D341Med (cell line): ENCODE data around the gene IFNGR1.

ENCODE experiments used
- DNase-seq: peaks from one replicate; pipeline ENCODE4 v3.0.0; 2012; ENCODE audit warnings: low spot score

Gene IFNGR1

DNA sequence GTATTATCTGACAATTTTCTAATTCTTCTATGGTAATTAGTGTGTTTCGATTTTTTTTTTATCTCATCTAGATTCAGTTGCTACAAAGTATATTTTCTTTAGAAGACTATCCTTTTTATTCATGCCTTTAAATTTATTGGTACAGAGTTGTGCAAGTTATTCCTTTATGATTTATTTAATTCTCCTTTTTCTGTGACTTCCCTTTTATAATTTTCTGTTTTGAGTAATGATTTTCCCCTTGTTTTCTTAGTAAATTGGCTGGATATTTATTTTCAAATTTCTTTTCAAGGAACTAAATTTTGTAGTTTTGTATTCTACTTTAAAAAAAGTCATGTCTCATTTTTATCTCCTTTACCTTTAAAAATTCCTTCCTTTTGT is 43.3 kb downstream of the IFNGR1 start:
- DNase-seq, result no peak

DNA sequence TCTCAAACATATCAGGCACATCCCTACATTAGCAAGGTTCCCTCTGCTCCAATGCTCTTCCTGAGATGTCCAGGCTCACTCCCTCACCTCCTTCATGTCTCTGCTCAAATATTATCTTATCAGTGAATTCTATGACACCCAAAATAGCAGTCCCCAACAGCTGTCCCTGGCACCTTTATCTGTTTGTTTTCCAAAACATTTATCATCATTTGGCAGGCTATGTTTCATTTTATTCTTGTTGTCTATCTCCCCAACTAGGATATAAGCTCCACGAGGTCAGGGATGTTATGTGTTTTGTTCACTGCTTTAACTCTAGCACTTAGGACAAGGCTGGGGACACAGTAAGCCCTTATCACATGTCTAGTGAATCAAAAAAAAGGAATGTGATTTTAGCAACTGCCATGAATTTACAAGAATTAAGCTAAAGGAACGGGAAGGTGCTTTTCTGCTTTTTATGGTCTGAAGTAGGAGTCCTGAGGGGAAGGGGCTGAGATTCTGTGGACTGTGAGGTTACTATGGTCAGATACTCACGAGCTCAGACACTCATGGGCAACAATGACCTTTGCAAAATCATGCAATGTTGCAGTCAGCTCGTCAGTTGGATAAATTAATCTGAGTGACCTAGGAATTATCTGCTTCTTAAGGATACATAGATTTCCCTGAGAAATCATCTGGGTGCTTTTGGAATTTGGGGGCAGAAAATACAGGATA is 43.9 kb downstream of the IFNGR1 start:
- no peak for DNase-seq

DNA sequence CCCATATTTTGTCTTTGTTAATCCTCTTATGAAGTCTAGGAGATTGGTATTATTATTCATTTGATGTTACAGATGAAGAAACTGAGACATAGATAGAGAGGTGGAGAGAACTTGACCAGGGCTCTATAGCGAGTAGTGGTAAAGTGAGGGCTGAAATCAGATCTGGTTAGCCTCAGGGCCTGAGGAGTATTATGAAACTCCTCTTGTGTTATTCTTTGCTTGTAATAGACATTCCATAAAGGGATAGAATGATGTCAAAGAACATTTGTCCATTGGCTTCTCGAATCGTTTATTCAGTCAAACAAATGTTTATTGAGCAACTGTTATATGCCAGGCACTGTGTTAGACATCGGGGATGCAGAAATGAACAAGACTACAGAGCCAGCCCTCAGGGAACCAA is 45.7 kb downstream of the IFNGR1 start, which contains the start of gene IL22RA2:
TSS of gene IL22RA2 (minus strand) at position 144 of the 400 bp plus-strand sequence. CDS start 11,895 bp downstream, outside the sequence.
- DNase-seq, result no peak

DNA sequence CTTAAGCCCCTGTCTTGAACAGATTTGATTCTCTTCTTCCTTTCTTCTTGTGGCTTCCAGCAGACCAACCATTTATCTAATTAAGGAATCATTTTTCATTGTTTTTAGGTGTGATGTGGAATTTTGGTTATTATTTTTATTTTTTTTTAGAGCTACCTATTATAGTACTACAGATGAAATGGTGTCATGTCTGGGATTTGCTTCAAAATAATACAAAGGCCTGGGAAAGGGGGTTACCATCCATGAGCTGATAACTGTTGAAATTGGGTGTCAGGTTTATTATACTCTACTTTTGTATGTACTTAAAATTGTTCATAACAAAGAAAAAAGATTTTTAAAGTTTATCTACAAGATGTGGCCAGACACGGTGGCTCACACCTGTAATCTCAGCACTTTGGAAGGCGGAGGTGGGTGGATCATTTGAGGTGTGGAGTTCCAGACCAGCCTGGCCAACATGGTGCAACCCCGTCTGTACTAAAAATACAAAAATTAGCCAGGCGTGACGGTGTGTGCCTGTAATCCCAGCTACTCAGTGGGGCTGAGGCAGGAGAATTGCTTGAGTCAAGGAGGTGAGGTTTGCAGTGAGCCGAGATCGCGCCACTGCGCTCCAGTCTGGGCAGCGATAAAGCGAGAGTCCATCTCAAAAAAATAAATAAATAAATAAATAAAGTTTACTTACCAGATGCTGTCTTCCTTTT is 46.3 kb downstream of the IFNGR1 start:
- no peak for DNase-seq

DNA sequence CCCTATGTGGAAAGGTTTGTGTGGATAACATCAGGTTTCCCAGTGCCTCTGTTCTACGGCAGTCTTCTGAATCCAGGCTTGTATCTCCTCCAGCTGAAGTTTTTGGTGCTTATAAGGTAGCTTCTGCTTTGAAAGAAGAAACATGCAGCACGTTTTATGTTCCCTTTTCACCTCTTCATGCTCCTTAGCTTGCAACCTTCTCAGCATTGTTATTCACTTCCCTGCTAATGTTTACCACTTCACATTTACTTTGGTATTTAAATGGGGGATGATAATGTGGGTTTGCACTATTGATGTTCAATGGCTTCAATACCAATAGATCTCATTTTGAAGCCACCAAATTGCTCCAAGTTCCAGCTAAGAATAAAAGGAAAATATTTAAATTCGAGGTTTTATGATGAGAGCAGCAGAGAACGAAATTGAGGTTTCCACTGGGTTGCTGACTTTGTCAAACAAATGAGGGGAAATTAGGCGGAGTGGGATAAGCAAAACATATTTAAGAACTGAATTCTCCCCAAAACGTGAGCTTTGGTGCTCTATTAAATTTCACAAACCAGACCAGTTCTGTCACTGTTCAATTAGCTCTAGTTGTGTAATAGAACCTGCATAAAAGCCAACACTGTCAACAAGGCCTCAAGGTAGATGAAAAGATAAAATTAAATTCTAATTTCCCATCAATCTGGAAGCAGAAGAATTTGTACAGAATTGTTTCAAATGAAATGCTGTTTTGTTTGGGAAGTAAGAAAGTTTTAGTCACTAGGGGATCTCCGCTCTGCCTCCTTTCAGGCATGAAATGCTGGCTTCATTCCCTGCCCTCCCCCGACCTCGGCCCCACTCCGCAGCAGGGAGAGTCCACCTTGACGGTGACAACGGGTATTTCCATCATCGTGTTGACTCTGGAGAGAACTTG is 47.1 kb downstream of the IFNGR1 start:
- no peak for DNase-seq

DNA sequence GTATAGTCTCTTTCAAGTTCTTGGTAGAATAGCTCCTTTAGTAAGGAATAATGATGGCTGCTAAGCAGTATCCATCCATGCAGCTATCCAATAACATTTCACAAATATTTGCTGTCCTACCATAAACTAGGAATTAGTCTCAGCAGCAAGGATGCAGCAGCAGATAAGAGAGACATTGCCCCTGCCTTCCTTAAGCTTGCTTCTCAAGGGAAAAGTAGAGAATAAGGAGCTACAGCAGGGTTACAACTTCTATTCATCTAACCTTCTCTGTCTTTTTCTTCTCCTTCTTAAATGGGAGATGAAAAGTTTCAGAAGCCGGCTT is 48.2 kb downstream of the IFNGR1 start:
- DNase-seq, result no peak

DNA sequence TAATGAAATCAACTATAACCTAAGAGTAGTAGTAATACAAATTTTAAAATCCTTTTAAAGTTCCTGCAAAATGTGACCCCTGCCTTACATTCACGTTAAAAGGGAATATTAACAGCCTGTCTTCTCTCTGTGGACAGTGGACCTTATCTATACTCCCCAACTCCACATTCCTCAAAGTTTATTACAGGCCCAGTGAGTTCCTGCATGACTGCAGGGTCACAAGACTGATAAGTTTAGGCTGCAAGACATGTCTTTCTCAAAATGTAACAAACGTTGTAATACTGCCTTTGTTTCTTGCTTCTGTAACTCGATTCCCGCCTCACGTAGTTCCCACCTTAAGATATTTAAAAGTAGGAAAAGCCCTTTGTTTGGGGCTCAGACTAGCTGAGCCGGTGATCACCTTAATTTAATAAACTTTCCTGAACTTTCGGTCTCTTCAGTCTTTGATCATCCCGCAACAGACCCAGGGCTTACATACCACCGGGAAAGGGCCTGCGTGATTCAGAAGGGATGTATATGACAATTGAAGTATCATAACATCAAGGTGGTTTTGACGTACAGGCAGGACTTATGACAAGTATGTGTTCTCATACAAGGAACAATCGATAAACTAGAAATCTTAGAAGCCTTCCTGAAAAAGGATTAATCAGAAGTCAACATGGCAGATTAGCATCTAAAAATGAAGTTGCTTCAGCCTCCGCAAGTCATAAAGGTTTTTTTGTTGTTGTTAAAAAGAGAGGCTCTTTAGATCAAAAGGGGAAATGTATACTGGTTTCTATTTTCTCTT is 48.7 kb downstream of the IFNGR1 start:
- no peak for DNase-seq

DNA sequence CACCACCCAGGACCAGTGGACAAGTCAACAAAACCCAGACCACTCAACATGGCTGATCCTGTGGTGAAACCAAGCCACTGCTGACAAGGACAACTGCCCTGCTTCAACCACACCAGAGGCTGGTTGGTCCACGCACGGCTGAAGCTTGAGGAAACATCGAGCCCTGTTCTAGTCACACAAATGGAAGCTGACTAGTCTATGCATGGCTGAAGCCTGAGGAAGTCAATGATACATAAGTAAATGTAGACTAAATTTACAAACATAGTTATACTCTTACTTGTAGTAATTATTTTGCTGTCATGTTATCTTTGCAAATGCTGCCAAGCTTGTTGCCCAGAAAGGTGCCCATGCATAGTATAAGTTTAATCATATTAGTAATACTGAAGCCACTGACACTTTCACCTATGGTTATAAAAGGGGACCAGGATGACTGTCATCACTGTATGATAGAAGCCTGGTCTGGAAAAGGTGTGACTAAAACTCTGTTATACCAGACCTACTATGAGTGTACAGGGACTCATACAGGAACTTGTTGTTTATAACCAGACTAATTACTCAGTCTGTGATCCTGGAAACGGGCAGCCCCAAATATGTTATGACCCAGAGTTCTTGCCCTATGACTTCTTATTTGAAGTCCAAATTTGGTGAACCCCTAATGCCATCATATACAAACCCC is 51.3 kb downstream of the IFNGR1 start:
- DNase-seq, result no peak

DNA sequence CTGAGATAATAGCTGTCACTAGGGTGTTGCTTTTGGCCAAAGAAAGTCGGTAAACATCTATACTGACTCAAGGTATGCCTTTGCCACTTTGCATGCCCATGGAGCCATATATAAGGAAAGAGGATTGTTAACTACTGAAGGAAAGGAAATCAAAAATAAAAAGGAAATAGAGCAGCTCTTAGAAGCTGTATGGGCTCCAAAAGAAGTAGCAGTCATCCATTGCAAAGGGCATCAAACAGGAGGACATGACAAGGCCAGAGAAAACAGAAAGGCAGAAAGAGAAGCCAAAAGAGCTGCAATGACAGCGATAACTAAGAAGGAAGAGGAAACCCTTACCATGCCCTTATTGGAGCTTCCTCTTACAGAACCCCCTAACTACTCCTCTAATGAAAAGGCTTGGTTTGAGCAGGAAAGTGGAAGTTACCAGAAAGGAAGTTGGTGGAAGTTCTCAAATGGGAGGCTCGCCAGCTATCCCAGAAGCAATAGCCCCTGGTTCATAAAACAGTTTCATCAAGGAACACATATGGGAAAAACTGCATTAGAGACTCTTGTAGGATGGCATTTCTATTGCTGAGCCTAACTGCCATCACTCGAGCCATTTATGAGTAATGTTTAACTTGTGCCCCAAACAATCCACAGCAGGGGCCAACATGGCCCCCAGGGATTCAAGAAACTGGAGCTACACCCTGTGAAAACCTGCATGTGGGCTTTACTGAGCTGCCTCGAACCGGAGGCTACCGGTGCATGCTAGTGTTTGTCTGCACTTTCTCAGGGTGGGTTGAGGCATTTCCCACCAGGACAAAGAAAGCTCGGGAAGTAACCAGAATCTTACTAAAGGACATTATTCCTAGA is 52.7 kb downstream of the IFNGR1 start:
- DNase-seq, result no peak

DNA sequence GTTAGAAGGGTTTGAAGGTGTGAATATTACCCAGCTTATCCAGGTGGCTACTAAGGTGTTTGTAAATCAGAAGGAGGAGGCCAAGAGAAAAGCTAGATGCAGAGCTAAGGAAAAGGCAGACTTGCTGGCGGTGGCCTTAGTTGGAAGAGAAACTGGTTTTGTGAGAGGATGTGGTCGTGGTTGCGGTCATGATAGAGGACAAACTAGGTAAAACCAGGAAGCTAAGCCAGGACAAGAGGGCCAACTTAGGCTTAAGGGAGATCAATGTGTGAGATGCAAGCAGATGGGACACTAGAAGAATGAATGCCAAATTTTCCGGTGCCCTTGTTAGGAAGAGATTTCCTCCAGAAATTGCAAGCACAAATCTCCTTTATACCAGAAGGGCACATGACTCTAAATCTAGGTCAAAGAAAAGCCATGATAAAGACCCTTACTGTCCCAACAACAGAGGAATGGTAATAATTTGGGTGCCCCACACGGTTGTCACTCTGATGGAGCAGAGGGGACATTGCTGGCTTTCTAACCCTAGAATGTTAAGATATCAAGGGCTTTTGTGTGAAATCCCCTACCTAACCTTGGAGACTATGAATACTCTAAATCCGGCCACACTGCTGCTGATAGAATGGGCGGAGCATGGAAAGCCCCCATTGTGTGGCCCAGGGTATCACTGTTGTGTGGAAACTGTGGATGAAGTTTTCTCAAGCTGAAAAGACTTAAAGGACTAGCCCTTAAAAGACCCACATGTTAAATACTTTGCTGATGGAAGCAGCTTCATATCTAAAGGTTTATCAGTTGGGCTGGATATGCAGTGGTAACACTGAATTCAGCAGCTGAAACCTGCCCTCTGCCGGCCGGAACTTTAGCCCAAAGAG is 53.6 kb downstream of the IFNGR1 start:
- no peak for DNase-seq

DNA sequence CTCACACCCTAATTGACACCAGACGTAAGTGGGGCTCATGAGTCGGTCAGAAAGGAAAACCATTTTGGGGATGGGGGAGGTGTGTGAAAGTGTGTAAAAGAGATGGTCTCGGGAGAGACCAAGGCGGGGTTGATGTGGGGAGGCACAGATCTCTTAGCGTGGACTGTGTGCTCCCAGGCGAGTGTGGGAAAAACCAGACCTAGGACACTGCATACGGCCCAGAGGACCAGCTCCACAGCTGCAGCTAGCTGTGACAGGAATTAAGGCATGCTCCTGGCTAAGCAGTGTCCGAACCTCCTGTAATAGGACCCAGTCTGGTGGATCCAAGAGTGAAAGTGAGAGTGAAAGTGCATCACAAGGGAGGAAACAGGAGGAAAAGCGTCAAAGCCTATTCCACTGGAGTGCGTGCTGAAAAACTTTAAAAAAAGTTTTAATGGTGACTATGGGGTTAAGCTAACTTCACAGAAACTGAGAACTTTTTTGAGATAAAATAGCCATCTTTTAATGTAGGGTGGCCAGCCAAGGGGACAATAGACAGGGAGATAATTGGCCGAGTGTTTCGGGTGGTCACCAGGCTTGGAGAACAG is 55.4 kb downstream of the IFNGR1 start:
- no peak for DNase-seq

DNA sequence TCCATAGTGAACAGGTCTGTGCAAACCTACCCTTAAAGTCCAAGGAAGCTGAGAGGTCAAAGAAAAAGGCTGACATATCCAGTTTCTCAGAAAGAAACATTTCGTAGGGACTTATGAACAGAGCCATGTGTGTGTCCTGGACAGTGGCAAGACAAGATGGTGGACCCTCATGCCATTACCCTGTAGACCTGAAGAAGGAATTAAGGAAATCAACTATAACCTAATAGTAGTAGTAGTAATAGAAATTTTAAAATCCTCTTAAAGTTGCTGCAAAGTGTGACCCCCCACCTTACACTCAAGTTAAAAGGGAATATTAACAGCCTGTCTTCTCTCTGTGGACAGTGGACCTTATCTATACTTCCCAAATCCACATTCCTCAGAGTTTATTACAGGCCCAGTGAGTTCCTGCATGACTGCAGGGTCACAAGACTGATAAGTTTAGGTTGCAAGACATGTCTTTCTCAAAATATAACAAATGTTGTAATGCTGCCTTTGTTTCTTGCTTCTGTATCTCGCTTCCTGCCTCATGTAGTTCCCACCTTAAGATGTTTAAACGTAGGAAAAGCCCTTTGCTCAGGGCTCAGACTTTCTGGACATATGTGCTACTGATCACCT is 56.4 kb downstream of the IFNGR1 start:
- DNase-seq, result no peak

DNA sequence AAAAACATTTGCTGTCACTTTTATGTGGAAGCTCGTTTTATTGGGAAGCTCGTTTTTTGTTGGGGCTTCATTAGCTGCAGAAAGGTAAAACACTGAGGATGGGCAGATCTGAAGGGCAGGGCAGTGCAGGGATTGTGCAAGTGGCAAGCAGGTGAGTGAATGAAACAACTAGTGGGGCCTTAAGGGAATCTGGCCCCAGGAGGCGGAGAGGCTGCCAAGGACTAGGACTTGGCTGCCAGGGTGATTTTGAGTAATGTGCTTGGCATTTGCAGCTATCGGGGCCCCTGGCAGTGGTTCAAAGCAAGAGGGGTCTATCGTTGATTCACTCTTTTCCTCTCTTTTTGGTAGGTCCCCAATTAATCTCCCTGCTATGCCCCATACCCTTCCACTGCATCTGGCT is 57.2 kb downstream of the IFNGR1 start:
- DNase-seq, result no peak

DNA sequence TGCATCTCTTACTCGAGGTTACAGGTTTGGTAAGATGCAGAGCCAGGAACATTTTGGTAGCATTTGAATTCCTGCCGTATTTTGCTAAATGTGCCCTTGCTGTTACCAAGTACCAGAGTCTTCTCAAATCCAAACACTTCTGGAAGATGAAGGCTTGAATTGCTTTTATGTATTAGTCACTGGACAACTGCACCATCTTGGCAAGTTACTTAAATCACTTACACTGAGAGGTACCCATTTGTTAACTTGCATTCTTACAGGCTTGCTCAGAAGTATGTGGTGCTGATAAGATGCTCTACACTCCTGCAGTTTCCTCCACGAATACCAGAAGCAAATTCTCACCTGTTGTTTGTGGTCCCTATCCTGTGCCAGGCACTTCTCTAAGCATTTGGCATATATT is 58.4 kb downstream of the IFNGR1 start:
- no peak for DNase-seq

DNA sequence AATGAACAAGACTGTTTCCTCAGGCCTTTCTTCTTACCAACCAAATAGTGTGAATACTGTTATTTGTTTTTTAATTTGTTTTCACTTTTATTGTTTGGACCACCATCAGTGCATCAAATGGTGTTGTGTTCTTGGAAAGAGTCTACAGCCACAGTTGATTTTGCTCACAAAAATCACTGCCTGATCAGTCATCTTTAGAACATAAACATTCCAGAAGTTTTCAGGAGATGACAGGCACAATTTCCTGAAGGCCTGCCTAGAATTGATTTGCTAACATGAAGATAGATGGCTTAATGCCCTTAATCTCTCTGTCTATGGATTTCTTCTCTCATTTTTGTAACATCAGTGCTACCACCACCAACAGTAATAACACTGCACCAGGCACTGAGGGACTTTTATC is 59.3 kb downstream of the IFNGR1 start:
- no peak for DNase-seq

DNA sequence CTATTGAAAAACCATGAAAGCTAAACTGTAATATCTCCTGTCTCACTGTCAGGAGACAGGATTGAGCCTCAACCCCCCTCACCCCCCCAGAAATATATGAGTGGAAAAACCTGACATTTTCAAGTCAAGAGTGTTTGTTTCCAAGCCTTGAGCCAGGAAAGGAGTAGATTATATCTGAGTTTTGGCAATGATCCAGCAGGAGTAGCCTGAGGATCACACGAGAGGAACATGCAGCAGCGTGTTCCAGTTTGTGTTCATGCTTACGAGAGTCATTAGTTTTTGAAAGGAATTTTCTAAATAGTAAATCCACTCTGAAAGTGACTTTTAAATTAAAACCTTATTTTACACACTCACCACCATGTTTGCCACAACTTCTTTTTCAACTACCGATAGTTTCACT is 61.6 kb downstream of the IFNGR1 start:
- no peak for DNase-seq

DNA sequence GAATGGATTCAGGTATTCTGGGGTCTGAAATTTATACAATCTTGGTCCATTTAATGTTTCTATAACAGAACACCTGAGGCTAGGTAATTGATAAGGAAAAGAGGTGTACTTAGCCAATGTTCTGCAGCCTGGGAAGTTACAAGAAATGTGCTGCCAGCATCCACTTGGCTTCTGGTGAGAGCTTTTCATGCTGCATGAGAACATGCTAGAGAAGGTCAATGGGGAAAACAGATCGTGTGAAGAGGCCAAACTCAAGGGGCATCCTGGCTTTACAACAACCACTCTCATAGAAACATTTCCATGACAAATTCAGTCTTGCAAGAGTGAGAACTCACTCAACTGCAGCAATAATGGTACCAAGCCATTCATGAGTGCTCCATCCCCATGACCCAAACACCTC is 62.5 kb downstream of the IFNGR1 start:
- no peak for DNase-seq

DNA sequence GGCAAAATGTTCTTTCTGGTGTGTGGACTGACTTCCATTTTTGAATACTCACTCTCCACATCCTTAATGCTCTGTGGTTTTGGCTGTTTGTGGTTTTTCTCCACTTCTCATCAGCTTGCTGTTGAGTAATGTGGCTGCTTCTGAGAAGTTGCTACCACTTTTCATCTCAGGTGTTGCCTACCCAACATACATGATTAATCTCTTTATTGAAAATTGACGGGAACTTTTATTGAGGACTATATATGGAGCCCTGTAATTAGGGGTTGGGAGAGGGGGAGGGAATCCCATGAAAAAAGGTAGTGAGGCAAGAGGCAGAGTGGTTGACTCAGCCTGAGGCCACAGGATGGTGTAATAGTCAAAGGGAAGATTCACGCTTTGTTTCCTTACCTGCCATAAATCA is 63.4 kb downstream of the IFNGR1 start:
- no peak for DNase-seq

DNA sequence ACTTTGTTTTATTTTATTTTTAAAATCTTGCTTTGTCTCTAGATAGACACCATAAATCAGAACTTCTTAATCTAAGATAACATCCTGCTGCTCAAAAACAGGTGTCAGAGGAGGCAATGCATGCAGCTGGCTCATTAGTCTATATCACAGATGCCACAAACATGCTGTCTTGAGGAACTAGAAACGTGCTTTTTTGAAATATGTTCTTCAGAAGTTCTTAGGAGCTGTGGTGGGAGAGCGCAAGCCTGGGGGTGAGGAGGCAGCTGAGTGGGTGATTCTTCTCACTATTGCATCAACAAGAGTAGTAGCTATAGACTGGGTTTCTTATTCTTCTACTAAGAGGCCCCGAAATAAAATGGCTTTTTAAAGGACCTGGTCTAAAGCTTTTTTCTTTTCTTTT is 69.1 kb downstream of the IFNGR1 start:
- DNase-seq, result no peak
